GM18508 (cell line): ENCODE measurements around the gene GEN1.
"Not testable (repeated sequence)": the region's sequence is repeated elsewhere in the genome, so short reads cannot be mapped to it uniquely, and the experiment has no call there.

Source experiments
- ATAC-seq: cut with Tn5 transposase; IDR thresholded peaks from one replicate; pipeline ENCODE4 v1.9.1; 2021; ENCODE audit warnings: moderate number of reproducible peaks; ENCODE audit not compliant: insufficient read depth, unreplicated experiment

GEN1 gene

DNA sequence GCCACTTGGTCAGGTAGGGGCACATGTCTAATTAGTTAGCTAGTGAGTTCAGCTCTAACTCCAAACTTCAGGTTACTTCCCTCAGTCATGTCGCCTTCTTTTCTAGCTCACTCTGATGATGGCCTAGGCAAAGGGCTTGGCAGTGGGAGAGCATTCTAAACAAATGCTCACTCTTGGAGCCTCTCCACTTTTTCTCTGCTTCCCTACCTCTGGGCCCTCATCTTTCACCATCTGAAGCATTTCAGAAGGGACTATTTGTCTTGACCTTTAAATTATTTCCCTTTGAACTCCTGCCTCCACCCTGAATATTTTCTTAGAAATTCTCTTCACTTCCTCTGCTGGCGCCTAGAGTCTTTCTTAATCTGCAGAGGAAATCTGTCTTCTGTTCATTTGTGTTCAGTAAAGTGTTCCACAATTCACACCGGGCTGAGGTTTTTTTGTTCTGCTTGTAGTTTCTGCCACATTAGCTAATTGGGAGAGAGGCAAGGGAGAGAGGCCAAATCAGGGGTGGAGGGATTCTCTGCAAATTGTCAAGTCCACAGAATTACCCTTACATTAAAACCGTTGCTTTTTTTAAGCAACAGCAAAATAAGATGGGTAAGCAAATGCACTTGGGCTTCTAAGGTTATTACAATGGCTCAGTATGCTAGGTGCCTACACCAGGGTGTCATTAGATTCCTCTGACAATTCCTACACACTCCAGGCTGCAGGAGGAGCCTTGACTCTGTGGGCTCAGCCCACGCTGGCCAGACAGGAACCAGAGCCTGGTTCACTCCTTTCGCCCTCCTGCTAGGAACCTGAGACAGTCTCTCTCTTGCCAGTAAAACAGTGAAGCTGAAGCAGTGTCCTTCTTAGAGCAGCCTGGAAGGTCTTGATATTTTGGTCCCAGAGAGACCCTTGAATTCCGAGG, 67.9 kb downstream of the GEN1 start:
- ATAC-seq = peak; percentile 31

DNA sequence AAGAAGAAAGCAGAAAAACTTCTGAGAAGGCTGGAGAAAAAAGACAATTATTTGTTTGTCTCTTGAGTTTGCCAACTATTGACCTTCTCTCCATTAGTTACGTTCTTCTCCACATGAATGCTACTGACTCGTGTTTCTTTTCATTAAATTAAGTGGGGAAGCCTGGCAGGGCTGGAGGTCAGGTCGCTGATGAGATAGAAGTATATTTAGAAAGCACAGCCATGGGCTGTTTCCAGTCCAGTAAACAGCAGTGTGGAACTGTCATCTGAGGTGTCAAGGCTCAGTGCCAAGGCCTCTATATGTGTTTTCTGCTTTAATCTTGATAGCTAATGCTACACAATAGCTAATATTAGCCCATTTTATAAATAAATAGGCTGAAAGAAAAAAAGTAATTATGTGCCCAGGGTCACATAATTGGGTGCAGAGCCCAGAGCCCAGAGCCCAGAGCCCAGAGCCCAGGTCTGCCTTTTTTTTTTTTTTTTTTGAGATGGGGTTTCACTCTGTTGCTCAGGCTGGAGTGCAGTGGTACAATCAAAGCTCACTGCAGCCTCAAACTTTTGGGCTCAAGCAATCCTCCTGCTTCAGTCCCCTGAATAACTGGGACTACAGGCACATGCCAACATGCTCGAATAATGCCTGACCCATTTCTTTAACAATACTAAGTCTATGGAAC, 68.6 kb downstream of the GEN1 start:
- no peak for ATAC-seq

DNA sequence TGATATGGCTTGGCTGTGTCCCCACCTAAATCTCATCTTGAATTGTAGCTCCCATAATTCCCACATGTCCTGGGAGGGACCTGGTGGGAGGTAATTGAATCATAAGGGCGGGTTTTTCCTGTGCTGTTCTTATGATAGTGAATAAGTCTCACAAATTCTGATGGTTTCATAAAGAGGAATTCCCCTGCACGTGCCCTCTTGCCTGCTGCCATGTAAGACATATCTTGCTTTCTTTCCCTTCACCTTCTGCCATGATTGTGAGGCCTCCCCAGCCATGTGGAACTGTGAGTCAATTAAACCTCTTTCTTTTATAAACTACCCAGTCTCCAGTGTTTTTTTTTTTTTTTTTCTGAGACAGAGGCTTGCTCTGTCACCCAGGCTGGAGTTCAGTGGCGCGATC, 69.7 kb downstream of the GEN1 start:
- ATAC-seq = not testable (repeated sequence)

DNA sequence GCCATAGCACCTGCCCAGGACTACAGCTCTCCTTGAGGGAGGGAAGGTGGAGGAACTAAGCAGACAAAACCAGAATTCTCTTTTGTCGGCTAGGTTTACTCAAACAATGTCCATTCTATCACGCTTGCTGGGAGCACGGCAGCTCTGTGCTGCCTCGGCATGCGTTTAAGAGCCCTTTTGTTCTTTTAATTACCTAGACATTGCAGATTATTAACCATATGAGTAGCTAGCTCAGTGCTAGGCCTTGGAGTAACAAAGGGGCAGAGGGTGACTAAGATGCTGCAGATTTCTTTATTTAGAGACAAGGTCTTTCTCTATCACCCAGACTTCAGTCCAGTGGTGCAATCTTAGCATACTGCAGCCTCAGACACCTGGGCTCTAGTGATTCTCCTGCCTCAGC, 73.4 kb downstream of the GEN1 start:
- no peak for ATAC-seq

DNA sequence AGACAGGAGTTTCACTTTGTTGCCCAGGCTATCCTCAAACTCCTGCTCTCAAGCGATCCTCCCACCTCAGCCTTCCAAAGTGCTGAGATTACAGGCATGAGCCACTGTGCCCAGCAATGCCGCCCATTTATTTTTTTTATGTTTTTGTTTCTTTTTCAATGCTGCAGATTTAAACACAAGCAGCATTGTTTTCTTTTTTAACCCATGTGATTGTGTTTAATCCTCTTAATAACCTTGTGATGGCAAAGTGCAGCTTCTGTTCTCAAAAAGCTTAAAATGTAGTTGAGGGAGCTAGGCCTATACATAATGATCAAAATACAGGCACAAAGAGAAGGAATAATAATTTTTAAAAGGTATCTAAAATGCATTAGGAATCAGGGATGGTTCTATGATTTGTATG, 73.8 kb downstream of the GEN1 start:
- no peak for ATAC-seq

DNA sequence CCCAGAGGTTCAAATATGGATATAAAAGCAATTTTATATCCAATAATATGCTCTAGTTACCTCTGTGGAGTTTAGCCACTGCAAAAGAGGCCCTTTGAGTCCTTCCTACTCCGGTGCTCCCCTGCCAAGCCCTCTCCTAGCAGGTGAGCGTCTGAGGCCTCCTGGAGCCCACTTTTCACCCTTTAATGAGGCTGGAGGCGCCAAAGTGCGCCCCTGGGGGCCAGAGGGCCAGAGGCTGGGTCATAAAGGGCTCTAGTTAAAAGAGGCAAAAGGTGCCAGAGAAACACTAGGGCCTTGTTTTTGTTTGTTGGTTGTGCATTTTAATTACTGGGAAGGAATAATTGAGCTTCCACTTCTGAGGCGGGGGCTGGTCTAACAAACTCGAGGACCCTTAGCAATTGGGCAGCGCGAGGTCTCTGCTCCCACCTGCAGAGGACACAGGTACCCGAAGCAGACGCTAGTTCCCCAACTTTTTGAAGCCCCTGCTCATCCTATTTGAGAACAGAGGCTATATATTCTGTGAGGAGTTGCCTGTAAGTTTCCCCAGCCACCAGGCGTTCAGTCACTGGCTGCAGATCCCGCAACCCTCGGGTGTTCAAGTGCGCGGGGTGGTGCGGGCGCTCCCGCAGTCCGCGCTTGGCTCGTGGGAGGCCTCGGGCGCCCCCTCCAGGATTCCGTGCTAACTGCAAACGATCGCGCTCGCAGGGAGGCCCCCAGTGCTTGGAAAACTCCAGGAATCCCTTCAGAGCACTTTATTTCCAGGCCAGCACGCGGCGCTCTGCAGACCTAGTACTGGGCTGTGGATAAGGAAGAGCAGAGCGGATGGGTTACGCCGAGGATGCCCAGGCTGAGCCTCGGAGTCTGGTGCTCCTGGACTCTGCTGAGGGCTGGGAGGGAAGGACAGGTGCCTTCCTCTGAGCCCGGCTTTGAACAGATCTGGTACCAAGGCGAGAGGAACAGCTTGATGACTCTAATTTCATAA, 76.4 kb downstream of the GEN1 start:
- ATAC-seq = peak; percentile 58

DNA sequence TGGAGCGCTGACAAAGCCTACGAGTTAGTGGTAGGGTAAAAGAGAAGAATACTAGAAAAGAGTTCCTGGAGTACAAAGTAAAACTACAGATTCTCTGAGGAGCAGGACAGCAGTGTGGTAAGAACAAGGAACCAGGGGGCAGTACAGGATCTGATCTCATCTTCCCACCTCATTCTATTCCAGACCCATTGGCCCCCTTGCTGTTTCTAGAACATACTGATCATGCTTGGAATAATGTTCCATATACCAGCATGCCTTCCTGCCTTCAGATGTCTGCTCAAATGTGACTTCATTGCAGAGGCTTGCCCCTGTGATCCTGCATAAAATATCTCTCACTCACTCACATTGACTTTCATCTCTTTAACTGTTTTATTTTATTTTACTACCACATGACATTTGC, 81.6 kb downstream of the GEN1 start:
- no peak for ATAC-seq
